ENCODE results near the gene DDX31.

DDX31 gene

GRCh38 chr9:132592451-132592850 is 77.3 kb downstream of the DDX31 start:
- no peak for DNase-seq

DNA sequence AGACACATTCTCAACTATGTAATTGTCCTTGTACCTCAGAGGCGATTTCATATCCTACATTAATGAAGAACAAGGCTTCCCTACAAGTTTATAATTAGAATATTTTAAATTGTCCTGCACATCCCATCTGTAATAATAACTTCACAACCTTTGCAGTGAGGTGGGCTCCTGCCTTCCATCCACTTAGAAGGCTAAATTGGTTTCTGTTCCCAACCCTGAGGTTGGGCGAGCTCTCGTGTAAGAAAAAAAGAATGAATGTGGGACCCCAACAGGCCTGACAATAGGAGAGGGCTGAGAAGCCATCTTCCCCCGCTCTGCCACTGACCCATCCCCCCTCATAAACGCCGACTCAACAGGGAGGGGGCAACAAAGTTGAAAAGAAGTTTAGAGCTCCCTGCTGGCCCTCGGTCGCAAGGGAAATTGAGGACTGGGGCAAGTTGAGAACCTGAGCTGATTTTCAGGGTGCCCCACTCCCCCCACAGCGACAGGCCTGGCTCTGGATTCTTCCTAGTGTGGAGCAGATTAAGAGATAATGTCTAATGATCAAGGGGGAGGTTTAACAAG is 78.0 kb downstream of the DDX31 start:
- no peak for DNase-seq

GRCh38 chr9:132591244-132591643 is 78.5 kb downstream of the DDX31 start:
- DNase-seq, result no peak

DNA sequence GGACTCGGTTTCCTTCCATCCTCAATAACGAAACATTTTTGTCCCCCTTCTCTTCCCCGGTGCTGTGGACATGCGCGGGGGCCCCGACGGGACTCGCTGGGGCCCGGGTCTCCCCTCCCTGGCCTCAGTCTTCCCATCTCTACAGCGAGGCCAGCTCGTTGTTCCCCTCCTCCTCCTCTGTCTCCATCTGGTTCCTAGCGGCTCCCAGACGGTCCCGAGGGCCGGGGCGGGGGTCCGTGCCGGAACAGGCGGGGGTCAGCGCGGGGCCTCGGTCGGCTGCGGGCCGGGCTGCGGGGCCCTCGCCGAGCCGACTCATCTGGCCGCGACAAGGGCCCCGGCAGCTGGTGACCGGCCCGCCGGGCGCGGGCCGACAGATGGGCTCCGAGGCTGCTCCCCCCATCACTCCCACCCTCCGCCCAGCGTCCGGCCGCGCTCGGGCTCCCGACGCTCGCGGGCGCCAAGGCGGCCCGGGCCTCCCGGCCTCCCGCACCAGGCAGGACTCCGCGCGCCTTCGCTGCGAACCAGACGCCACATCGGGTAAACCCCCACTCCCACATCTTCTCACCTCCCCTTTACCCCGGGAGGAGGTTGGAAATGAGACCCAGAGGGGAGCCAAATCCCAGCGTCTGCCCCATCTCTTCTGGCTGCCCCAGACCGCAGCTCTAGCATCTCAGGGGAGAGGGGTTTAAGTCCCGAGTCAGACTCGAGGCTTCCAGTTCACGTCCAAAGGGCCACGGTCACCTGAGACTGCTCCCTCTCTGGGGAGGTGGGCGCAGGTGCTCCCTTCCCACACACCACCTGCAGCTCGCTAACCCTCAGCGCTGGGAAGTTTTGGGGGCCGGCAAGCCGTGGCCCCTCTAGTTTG is 79.2 kb downstream of the DDX31 start:
- no peak for DNase-seq

DNA sequence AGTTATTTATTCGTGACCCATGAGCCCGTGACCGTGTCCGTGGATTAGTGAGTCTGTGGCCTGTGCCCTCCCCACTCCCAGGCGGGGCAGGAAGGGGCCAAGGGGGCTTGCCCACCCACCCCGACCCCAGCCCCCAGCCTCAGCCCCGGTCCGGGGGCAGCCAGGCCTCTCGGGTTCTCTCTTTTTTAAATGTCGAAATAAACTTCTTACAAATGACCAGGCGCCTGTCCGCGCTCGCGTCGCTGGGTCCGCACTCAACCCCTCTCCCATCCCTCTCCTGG is 79.8 kb downstream of the DDX31 start:
- no peak for DNase-seq

DNA sequence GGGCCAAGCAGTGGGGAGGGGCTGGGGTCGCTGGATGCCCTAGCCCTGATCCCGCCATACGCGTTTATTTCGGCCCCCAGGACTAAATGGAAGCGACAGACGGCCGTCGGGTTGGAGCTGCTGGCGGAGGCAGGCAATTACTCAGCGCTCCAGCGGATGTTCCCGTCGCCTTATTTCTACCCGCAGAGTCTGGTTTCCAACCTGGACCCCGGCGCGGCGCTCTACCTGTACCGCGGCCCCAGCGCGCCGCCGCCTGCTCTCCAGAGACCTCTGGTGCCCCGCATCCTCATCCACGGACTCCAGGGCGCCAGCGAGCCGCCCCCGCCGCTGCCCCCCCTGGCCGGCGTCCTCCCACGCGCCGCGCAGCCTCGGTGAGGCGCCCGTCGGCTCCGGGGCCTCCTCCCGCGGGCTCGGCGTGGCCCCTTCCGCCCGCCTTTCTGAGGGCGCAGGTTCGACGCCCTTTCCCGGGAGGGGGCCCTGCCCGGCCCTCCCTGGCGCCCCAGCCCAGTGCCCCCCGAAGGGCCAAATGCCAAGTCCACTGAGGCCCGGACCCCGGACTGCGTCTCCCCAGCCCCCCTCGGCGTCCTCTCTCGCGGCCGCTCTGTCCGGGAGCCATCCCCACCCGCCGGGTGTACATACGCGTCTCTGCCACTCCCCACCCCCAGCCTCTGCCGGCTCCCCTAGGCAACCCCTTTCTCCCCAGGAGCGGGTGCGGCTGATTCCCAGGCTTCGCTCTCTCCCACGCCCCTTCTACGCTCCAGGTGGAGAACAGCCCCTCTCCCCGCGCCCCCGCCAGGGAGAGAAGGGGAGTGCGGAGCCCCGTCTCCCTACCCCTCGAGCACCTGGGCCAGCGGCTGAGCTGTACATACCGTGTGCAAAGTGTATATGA is 80.4 kb downstream of the DDX31 start:
- DNase-seq, result no peak

DNA sequence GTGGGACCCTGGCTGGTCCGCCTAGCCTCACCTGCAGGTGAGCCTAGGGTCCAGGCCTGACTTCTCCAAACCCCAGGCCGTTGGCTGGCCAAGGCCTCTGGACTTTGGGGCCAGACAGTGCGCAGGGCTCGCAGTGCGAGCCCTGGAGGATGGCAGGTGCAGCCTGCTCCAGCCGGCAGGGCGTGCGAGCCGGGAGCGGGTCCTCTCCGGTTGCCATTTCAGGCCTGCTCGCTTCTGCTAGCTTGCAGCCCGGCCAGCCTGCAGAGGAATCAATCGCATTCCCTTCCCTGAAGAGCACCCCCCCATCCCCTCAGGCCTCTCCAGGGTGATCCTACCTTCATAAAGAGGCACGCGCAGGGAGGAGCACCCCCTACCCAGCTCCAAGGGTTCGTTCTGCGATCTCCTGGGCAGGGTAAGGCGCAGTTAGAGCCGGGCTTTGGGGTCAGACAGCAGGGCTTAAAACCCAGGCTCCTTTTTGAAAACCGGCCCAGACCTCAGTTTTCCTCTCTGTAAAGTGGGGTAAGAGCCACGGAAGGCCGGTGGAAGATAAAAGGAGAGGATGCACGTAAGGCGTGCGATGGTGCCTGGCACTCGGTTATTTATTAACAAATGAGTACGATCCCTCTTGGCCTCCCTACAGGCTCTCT is 81.2 kb downstream of the DDX31 start:
- DNase-seq, result no peak

DNA sequence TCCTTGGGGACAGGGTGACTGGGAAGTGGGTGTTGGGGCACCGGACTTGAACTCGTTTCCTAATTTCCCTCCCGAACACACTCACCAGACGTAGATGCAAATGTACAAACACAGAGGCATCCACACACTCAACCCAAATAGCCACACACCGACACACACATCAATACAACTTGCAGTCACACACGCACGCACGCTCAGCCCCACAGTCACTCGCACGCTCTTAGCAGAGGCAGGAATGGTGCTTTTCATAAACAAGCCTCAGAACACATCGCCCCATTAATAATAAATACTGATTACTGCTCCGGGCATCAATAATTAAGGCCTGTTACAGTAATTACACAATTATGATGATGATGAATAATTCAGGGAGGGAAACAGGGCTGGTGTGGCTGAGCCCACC is 81.7 kb downstream of the DDX31 start:
- DNase-seq, result no peak

DNA sequence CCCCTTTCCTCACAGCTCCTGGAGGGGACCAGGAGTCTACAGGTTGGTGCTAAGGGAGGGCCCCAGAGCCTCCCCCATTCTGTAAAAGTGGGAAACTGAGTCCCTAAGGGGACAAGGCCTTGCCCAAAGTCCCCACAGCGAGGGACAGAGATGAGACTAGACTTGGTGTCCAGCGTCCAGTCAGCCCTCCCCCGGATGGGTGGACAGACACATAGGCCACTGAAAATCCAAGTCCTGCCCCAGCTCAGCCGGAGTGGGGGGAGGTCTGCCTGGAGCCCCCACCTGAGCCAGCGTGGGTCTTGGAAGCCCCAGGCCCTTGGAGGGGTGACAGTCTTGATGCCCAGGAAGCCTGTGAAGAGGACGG is 82.2 kb downstream of the DDX31 start:
- DNase-seq, result no peak

- DNase-seq, result no peak
These were observed 82.8 kb downstream of the DDX31 start for GRCh38 chr9:132586830-132587591.

- no peak for DNase-seq
These were observed 83.6 kb downstream of the DDX31 start for GRCh38 chr9:132585954-132586829.

DNA sequence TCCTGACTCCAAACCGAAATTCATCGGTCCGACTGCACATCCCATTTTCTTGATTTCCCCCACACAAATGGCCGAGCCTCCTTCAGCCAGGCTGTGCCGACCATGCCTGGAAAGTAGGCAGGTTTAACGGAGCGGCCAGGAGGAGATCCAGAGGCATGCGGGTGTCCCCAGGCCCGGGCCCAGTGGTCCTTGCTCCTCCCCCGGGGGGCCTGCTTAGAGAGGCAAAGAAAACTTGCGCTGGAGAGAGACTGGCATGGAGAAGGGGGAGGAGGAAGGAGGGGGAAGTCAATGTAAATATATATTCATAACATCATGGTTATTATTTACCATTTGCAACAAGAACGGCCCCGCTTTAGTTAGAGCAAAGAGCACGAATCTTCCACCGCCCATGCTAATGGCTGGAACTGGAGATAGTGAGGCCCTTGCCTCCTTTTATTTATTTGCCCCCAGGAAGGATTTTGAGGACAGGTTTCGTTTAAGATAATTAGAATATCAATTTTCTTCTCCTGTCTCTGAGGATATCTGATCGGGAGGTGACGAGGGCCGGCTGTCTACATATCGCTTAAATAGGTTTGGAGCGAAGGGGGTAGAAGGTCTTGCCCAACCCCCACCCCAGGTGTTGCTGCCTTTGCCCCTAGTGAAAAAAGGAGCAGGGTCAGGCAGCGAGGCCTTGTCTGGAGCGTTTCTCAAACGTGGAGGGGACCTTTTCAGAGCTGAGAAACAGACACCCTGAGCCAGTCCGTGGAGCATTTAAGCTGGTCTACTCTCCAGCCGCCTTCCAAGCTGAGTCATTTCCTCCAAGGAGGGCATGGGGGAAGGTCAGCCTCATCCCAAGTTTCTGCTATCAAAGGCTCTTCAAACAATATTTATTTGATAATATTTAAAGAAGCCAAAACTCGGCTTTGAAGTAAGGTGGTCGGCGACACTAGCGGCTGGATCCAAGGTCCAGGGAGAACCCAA is 84.9 kb downstream of the DDX31 start:
- no peak for DNase-seq

DNA sequence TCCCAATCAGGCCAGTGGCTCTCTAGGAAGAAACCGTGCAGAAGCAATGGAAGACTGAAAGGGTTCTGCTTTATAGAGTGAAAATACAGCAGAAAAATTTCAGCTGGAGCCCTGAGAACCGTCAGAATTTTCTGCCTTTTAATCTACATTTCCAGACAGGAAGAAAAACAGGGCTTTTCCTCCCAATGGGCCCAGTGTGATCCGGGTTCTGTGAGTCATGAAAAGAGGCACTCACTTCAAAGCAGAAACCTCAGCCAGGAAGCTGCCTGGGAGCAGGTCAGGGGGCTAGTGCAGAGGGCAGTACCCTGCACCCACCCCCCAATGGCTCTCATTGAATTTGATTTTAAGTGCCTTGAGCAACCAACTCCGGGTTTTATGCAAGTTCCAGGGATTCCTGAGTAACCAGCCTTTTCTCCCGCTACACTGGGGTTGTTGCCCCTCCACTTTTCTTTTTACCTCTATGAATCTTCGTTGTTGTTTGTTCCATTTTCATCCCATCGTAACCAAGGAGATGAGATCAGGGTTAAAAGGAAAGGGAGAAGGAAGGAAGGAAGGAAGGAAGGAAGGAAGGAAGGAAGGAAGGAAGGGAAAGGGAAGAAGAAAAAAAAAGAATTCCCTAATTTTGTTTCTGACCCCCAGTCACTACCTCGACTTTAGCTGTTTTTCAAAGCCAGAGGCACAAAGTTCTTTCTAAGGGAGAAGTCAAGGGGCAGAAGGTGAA is 86.0 kb downstream of the DDX31 start:
- DNase-seq, result no peak

DNA sequence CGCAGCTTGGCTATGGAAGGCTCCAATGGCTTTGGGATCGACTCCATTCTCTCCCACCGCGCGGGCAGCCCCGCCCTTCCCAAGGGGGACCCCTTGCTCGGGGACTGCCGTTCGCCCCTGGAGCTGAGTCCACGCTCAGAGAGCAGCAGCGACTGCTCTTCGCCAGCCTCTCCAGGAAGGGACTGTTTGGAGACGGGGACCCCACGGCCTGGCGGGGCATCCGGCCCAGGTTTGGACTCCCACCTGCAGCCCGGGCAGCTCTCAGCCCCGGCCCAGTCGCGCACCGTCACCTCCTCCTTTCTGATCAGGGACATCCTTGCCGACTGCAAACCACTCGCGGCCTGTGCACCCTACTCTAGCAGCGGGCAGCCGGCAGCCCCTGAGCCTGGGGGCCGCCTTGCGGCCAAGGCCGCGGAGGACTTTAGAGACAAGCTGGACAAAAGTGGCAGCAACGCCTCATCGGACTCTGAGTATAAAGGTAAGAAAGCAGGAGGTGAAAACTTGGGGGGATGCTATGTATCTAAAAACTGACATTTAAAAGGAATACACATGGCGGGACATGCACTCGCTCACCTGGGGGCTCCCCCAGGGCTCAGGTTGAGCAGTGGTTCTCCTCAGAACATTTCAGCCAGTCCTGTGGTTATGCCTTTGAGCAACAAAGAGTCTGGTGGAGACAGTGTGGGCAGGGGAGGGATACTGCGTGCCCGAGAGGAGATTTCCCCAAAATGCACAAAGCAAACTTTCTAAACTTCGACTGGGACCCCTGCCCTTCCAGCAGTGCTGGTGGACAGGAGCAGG is 86.8 kb downstream of the DDX31 start:
- DNase-seq, result no peak

DNA sequence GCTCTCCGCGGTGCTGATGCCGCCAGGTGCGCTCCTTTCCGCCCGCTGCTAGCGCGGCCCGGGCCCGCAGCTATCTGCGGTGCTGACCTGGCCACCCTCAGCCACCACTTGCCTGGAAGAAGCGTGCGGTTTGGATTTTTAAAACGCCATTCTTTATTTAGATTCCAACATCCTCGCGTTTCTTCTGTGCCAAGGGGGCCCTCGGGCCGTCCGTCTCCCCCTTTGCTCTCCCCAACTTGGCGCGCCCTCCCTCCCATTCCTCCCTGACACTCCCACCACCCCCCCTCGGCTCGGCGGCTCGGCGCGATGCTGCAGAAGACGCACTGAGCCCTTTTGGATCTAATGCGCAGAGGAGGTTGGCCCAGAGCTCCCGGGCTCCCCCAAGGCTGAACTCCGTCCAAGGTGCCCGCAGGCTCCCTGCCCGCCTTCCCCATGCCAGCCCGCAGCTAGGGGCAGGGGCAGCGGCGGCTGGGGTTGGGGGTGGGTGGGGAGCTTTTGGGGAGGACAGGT is 87.5 kb downstream of the DDX31 start, which contains the start of gene BARHL1:
BARHL1 (plus strand) TSS at position 331 of the 510 bp plus-strand sequence. CDS start 192 bp downstream, outside the sequence.
- no peak for DNase-seq

GRCh38 chr9:132579427-132579798 is 90.4 kb downstream of the DDX31 start:
- no peak for DNase-seq

GRCh38 chr9:132578367-132578932 is 91.3 kb downstream of the DDX31 start:
- no peak for DNase-seq

GRCh38 chr9:132577119-132577518 is 92.7 kb downstream of the DDX31 start:
- no peak for DNase-seq
